GM12878 (cell line): ENCODE measurements around the gene EDN2. TPM values are rescaled to one million over a fixed set of nuclear protein-coding genes. Genes with fewer than 3 reads are reported as not detected.

ENCODE experiments used
- ATAC-seq: fragments of 200-7000 bp; cut with Tn5 transposase; 3 replicates; pipeline ENCODE4 v1.9.1; 2020; ENCODE audit warnings: mild to moderate bottlenecking, moderate library complexity
- BruUV-seq: library from RNA; stranded (reverse); fragments of 400-500 nt; replicated peaks from 2 replicates; lab custom pipeline; 2021; lab: Mats Ljungman, UMichigan
- CTCF ChIA-PET: fragments of 300-600 bp; sonication (Branson Sonifier 250); formaldehyde crosslinking; extraction: SDS; loops from one replicate; lab custom pipeline; 2021; ENCODE audit warnings: inconsistent platforms; lab: Yijun Ruan, JAX
- POLR2A ChIA-PET: fragments of 350-600 bp; formaldehyde crosslinking; extraction: SDS; loops from one replicate; lab custom pipeline; 2021; ENCODE audit warnings: inconsistent platforms; lab: Charles Lee
- RAD21 ChIA-PET: fragments of 300-600 bp; sonication (Branson Sonifier 250); formaldehyde crosslinking; loops from one replicate; lab custom pipeline; 2023; ENCODE audit warnings: antibody characterized with exemption; ENCODE audit not compliant: unreplicated experiment; lab: Charles Lee
- SMC1A ChIA-PET: fragments of 300-600 bp; sonication (Branson Sonifier 250); formaldehyde crosslinking; loops from one replicate; lab custom pipeline; 2023; ENCODE audit not compliant: unreplicated experiment, uncharacterized antibody; lab: Charles Lee
- DNase-seq: peaks from one replicate; pipeline ENCODE4 v3.0.0-alpha.2; 2011; ENCODE audit warnings: low read depth, low spot score
- FAIRE-seq: peaks from 3 replicates; lab custom pipeline; 2011; peaks lifted over from hg19 to GRCh38; lab: Jason Lieb, UNC
- H2AFZ ChIP-seq: 2 replicates; pipeline ENCODE4 v1.6.0; 2011; ENCODE audit warnings: low read depth, low read length, control low read depth; ENCODE audit not compliant: control insufficient read depth
- H3K27ac ChIP-seq: 2 replicates; pipeline ENCODE4 v1.5.1; 2011; ENCODE audit warnings: control low read depth; ENCODE audit not compliant: control insufficient read depth, insufficient read depth
- H3K27me3 ChIP-seq, 2 experiments: replicated peaks in 1 of 2; 2 replicates each; pipeline versions ENCODE4 v1.6.0 to v1.6.1; 2011; ENCODE audit warnings: low read length in 1 of 2; ENCODE audit not compliant: control insufficient read depth in 2 of 2, insufficient read depth in 2 of 2
- H3K36me3 ChIP-seq, 2 experiments: 2 replicates each; pipeline ENCODE4 v1.5.1; 2011; ENCODE audit warnings: low read length in 1 of 2; ENCODE audit not compliant: control insufficient read depth in 2 of 2, insufficient read depth in 2 of 2
- H3K4me1 ChIP-seq: 2 replicates; pipeline ENCODE4 v1.6.1; 2011; ENCODE audit warnings: mild to moderate bottlenecking, low read length, moderate library complexity, mixed read lengths; ENCODE audit not compliant: control insufficient read depth, insufficient read depth
- H3K4me2 ChIP-seq: 2 replicates; pipeline ENCODE4 v1.6.0; 2011; ENCODE audit warnings: control low read depth; ENCODE audit not compliant: control insufficient read depth, insufficient read depth
- H3K4me3 ChIP-seq: fragments of 200-600 bp; sonication (generic); 2 replicates; pipeline ENCODE4 v1.5.1; 2016
- H3K79me2 ChIP-seq: 2 replicates; pipeline ENCODE4 v1.6.0; 2011; ENCODE audit warnings: low read length; ENCODE audit not compliant: control insufficient read depth, insufficient read depth
- H3K9ac ChIP-seq: 2 replicates; pipeline ENCODE4 v1.8.0; 2011; ENCODE audit warnings: low read length, control low read depth, mixed read lengths; ENCODE audit not compliant: control insufficient read depth, insufficient read depth
- H3K9me3 ChIP-seq: replicated peaks from 3 replicates; pipeline ENCODE4 v1.5.1; 2011; ENCODE audit warnings: mild to moderate bottlenecking, low read length; ENCODE audit not compliant: control insufficient read depth, insufficient read depth
- H4K20me1 ChIP-seq: 2 replicates; pipeline ENCODE4 v1.6.0; 2011; ENCODE audit not compliant: control insufficient read depth, insufficient read depth
- BHLHE40 ChIP-seq, 2 experiments: fragments of 450-650 bp in 1 of 2; IDR thresholded peaks; 2 replicates each; pipeline ENCODE4 v1.6.1; 2011 to 2017; ENCODE audit warnings: low read depth in 2 of 2, borderline replicate concordance in 1 of 2, improper control_type of control experiment in 1 of 2, low read length in 1 of 2, mild to moderate bottlenecking in 1 of 2
- CBX3 ChIP-seq: fragments of 200-600 bp; sonication (generic); IDR thresholded peaks from 2 replicates; pipeline ENCODE4 v1.6.1; 2016; ENCODE audit warnings: low read depth, borderline replicate concordance
- EED ChIP-seq: sonication (generic); IDR thresholded peaks from 2 replicates; pipeline ENCODE4 v1.6.1; 2016; ENCODE audit warnings: antibody characterized with exemption, low read depth
- GABPA ChIP-seq: IDR thresholded peaks from 2 replicates; pipeline ENCODE4 v1.6.1; 2014; ENCODE audit warnings: antibody characterized with exemption, low read depth, mild to moderate bottlenecking, inconsistent platforms
- HCFC1 ChIP-seq: fragments of 150-350 bp; IDR thresholded peaks from 2 replicates; pipeline ENCODE4 v1.6.1; 2014; ENCODE audit warnings: low read length
- IRF4 ChIP-seq: IDR thresholded peaks from 2 replicates; pipeline ENCODE4 v1.6.1; 2011; ENCODE audit warnings: low read depth, low read length
- KDM1A ChIP-seq: fragments of 200-600 bp; sonication (generic); IDR thresholded peaks from 2 replicates; pipeline ENCODE4 v1.6.1; 2016; ENCODE audit warnings: borderline replicate concordance
- MYB ChIP-seq: fragments of 150-350 bp; IDR thresholded peaks from 2 replicates; pipeline ENCODE4 v1.6.1; 2014; ENCODE audit warnings: mild to moderate bottlenecking, low read depth, low read length, borderline replicate concordance
- NFYA ChIP-seq: IDR thresholded peaks from 2 replicates; pipeline ENCODE4 v1.6.1; 2011; ENCODE audit warnings: low read depth, mild to moderate bottlenecking, low read length, improper control_type of control experiment, borderline replicate concordance
- RAD21 ChIP-seq: IDR thresholded peaks from 2 replicates; pipeline ENCODE4 v1.6.1; 2011; ENCODE audit warnings: mild to moderate bottlenecking, low read depth, low read length, moderate library complexity; ENCODE audit not compliant: insufficient read depth
- SMARCA5 ChIP-seq: fragments of 450-650 bp; IDR thresholded peaks from 2 replicates; pipeline ENCODE4 v1.6.1; 2017; ENCODE audit warnings: mild to moderate bottlenecking
- SMC3 ChIP-seq: IDR thresholded peaks from 2 replicates; pipeline ENCODE4 v1.6.1; 2011; ENCODE audit warnings: low read length, improper control_type of control experiment, borderline replicate concordance
- SRF ChIP-seq, 2 experiments: IDR thresholded peaks; 2 replicates each; pipeline ENCODE4 v1.6.1; 2011; ENCODE audit warnings: low read depth in 2 of 2, low read length in 2 of 2, mild to moderate bottlenecking in 1 of 2, moderate library complexity in 1 of 2
- SUPT20H ChIP-seq: IDR thresholded peaks from 2 replicates; pipeline ENCODE4 v1.6.1; 2011; ENCODE audit warnings: low read depth, mild to moderate bottlenecking, low read length, moderate library complexity, borderline replicate concordance; ENCODE audit not compliant: control insufficient read depth
- TCF12 ChIP-seq: IDR thresholded peaks from 2 replicates; pipeline ENCODE4 v1.6.1; 2011; ENCODE audit warnings: low read depth, mild to moderate bottlenecking, low read length
- WGBS: methylation state at CpG from one replicate; pipeline ENCODE4 v1.1.6; 2016; ENCODE audit warnings: low lambda C conversion rate; ENCODE audit not compliant: insufficient replicate concordance, insufficient coverage; ENCODE audit errors: missing lambda C conversion rate; 5-methylcytosine and 5-hydroxymethylcytosine counted together
- in situ Hi-C: fragments of 300-500 bp; cut with MboI; formaldehyde crosslinking; loops from 9 replicates; pipeline ENCODE4 v1.14.3; 2018; ENCODE audit warnings: mixed read lengths
- intact Hi-C: fragments of 100-400 bp; cut with micrococcal nuclease; formaldehyde crosslinking; loops from one replicate; pipeline ENCODE4 v1.14.2; 2022; ENCODE audit not compliant: unreplicated experiment
- polyA plus RNA-seq, 11 experiments: library from polyadenylated mRNA; depleted of rRNA in 4 of 11; unstranded in 6 of 11; stranded (reverse) in 5 of 11; fragments of >200 nt; fragmentation: Nextera tagmentation in 4 of 11; fragmentation: Illumina TruSeq in 1 of 11; extraction: Ambion mirVana in 4 of 11; extraction: Trizol in 1 of 11; gene quantifications; 1 replicate in 1 of 11; 2 replicates in 10 of 11; pipeline versions ENCODE4 v1.2.1 to v1.2.3, GENCODE V29; 2011 to 2016; ENCODE audit warnings: inconsistent platforms in 2 of 11, missing spikeins in 2 of 11, low read depth in 1 of 11
- total RNA-seq, 4 experiments: library from RNA; depleted of rRNA in 3 of 4; stranded (reverse); fragments of >200 nt in 3 of 4; fragmentation: Illumina TruSeq in 1 of 4; extraction: Trizol in 1 of 4; gene quantifications; 2 replicates each; pipeline versions ENCODE4 v1.2.1 to v1.2.3, GENCODE V29; 2013 to 2021

EDN2 gene
- total and polyA plus RNA-seq, 10 of the 15 experiments (the other 5 are each of a cell fraction or from before 2014, with no cell fraction given) = 0.11 to 1.5 (median 0.43) TPM; not detected in 1

- in situ Hi-C loops = no loop called here
- Histone ChIP-seq H3K4me1 (no peaks in the 10 kb centered on the region), H3K9me3 (no peaks in the 10 kb centered on the region; the same call in 2 of the 3 replicates), H3K4me2 (no peak overlapping the region), H4K20me1 (no peaks in the 10 kb centered on the region), H3K79me2 (no peaks in the 10 kb centered on the region), H2AFZ (no peak overlapping the region), H3K4me3 (no peak overlapping the region), H3K36me3 (no peaks in the 10 kb centered on the region), H3K9ac (no peak overlapping the region), H3K27me3 (no peaks in the 10 kb centered on the region), H3K27ac (no peak overlapping the region)
- no peak for FAIRE-seq
- TF ChIP-seq EED (no peak), KDM1A (no peak), CBX3 (no peak), SMARCA5 (no peak), NFYA (no peak), SMC3 (no peak), RAD21 (no peak), TCF12 (no peak), IRF4 (no peak), MYB (no peak), BHLHE40 (IDR thresholded peaks at IDR 0.05; ENCODE audit: borderline replicate concordance in 1 of 2, low read depth in 2 of 2, low read length in 1 of 2) (no peak), SUPT20H (no peak), SRF (IDR thresholded peaks at IDR 0.05; ENCODE audit: low read depth in 2 of 2, low read length in 2 of 2) (no peak), GABPA (no peak), HCFC1 (no peak)
- 46% methylated on average over 10 of the region's 12 CpGs for whole genome bisulfite sequencing
- DNase-seq = no peak
- CTCF ChIA-PET = no interaction called here
- RAD21 ChIA-PET = no interaction called here
- ATAC-seq = no peak
- no TSS peak for BruUV-seq
- POLR2A ChIA-PET = no interaction called here
- SMC1A ChIA-PET = no interaction called here
- intact Hi-C loops = no loop called here
Observed at GRCh38 chr1:41533016-41533730, 48.7 kb upstream of the EDN2 start.
